Fibroblast of skin of right quadriceps (primary cell): Measurements from ENCODE around the gene SDHAF2.
"Not testable (repeated sequence)": the region's sequence is repeated elsewhere in the genome, so short reads cannot be mapped to it uniquely, and the experiment has no call there.

Source experiments
- DNase-seq: peaks from one replicate; pipeline ENCODE4 v3.0.0-alpha.2; 2013

The SDHAF2 gene

DNA sequence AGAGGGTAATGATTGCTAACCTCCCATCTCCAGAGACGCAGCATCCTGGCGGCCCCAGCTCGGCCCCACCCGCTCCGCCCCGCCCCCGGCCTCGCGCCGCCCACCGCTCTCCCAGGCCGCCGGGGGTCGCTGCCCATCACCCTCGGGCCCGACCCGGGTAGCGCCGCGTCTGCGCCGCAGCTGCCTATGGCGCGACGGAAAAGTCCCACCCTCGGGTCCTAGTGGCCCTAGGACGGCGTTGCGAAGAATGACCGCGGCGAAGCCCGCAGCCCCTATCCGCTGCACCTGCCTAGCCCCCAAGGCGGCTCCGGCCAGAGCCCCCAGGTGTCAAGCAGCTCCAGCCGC lies 606 bp upstream of the SDHAF2 start:
- DNase-seq, result peak; percentile 52

DNA sequence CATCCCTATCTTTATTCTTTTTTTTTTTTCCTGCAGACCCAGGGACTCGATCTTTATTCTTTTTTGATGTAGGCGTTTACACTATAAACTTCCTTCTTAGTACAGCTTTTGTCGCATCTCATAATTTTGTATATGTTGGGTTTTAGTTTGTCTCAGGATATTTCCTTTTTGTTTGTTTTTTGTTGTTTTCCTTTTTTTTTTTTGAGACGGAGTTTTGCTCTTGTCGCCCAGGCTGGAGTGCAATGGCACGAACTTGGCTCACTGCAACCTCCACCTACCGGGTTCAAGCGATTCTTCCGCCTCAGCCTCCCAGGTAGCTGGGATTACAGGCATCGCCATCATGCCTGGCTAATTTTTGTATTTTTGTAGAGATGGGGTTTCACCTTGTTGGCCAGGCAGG lies 915 bp downstream of the SDHAF2 start:
- DNase-seq, result not testable (repeated sequence)

DNA sequence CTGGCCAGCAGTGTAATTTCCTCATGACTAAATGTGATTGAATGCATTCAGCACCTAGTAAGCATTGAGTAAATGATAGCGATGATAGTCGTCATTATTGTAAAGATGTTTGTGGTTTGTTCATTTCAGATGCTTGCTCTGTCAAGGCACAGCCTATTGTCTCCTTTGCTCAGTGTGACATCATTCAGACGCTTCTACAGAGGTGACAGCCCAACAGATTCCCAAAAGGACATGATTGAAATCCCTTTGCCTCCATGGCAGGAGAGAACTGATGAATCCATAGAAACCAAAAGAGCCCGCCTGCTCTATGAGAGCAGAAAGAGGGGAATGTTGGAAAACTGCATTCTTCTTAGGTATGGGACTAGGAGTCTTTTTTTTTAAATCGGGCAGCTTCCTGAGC lies 7.6 kb downstream of the SDHAF2 start:
- no peak for DNase-seq

DNA sequence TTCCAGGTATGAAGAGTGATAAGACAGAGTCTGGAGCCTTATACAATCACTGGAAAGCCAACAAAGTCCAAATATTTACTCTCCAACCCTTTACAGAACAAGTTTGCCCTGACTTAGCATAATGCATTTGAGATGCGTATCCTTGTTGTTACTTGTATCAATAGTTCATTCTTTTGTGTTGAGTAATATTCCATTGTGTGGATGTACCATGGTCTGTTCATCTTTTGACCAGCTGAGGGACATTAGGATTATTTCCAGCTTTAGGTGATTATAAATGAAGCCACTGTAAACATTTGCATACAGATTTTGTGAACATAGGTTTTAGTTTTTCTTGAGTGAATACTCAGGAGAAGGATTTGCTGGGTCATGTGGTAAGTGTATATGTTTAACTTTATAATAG lies 9.7 kb downstream of the SDHAF2 start:
- DNase-seq, result no peak

DNA sequence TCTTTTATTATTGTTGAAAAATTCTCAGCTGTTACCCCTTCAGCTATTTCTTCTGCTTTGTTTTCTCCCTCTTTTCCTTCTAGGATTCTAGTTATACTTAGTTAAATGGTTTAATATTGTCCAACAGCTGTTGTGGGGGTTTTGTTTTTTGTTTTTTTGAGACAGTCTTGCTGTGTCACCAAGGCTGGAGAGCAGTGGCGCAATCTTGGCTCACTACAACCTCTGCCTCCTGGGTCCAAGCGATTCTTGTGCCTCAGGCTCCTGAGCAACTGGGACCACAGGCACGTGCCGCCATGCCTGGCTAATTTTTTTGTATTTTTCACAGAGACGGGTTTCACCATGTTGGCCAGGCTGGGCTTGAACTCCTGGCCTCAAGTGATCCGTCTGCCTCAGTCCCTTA lies 12.7 kb downstream of the SDHAF2 start:
- DNase-seq, result no peak

DNA sequence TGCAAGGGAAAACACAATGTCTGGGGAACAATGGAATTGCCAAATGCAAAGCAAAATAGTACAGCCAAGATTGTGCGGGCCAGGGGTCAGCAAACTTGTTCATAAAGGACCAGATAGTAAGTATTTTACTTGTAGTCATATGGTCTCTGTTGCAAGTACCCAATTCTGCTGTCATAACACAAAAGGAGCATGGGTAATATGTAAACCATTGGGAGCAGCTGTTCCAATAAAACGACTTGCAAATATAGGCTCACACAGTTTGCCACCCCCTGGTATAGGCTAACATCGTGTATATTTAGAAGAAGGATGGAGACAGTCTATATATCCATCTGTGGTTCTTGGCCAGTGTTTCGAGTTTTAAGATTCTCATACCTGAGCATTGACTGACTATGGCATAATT lies 15.6 kb downstream of the SDHAF2 start:
- no peak for DNase-seq

DNA sequence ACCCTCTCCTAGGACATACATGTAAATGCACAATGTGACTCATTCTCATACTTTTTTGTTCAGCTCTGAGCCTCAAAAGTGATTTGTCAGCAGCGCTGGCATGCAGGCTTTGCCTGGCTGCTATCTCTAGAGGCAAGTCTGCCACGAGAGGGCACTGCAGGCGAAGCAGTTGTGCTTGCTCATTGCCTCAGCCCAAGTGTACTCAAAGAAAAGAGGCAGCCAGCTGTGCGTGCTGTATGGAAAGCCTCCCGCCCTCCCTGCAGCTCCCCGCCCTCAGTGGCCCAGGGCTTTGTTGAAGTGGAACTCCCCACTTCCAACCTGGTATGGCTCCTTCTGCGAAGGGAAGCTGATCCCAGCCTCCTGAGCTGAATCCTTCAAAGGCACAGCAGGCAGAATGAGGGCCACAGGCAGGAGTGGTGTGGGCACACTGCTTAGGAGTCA lies 16.3 kb downstream of the SDHAF2 start:
- DNase-seq, result peak; percentile 91

DNA sequence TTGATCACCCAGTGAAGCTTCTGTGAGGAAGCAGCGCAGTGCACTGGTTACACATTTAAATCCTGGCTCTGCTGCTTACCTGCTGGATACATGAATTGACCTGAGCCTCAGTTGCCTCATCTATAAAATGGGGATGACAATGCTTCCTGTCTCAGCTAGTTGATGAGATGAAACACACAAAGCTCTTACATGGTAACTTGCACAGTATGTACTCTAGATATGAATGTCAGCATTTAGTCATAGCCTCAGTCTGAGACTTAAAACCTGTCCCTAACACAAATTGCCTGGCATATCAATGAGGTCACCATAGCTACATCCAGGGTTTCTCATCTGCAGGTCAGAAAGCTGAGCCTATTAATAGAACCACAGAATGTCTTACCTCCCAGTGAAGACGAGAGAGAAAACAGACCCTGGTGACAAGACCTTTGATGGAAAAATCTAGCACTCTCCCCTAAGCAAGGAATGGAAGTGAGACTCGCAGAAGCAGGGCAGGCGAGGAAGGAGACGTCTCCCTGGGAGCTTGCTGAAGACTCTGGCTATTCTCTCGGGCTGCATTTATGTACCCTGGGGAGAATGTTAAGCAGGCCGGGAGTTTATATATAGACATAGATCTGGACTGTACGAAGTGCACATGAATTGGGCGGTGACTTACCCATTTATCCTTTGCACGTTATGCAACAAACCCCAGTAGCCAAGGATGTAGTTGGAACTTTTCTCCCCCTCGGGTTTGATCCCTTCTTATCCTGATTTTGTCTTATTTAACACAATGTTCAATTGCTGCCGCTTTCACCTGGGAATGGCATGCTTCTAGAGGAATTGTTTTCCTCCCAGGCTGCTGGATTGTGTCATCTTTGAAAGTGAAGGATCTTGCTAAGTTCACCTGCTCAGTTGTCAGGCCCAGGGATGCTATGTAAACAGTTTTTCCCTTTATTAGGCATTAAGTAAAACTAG lies 18.0 kb downstream of the SDHAF2 start:
- DNase-seq, result no peak

DNA sequence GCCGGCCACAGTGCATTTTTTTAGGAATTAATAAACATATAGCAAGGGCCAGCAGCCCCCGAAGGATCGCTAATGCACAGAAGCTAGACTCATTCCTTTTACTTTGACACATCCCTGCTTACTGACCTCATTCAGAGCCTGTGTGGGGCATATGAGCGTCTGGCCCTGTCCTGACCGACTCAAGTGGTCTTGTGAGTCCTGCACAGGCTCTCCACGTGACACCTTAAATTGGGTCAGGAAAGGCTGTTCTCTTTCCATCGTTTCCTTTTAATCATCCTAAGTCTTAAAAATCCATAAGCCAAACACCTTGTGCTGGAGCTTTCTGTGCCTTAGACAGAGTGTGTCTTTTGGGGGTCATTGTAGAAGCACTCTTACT lies 18.6 kb downstream of the SDHAF2 start:
- DNase-seq, result no peak

DNA sequence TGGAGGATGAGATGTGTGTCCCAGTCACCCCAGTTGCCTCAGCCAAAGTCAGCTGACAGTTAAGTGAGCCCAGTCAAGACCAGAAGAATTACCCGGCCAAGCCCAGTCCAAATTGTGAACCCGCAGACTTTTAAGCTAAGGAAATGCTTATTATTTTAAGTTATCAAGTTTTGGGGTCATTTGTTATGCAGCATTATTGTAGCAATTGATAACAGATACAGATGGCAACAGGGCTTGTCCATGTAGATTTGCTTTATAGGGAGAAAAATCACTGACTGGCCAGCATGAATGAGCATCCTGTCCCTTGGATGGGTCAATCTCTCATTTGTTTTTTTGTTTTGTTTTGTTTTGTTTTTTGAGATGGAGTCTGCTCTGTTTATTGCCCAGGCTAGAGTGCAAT lies 22.9 kb downstream of the SDHAF2 start:
- no peak for DNase-seq

DNA sequence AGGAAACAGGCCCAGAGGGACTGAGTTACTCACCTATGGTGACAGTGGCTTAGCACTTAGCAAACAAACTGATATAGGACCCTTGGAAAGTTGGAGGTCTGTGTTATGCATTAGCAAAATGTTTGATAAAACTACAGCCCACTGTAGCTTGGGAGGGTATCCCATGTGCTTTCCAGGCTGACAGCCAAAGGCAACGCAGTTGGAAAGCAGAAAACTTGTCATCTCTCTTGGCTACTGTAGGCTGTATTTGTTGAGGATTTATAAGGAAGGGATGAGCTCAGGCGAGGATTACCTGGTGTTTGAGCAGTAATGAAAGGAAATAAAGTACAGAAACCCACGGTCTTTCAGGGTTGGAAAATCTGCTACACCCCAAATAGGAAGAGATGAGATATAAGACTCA lies 23.8 kb downstream of the SDHAF2 start:
- no peak for DNase-seq

DNA sequence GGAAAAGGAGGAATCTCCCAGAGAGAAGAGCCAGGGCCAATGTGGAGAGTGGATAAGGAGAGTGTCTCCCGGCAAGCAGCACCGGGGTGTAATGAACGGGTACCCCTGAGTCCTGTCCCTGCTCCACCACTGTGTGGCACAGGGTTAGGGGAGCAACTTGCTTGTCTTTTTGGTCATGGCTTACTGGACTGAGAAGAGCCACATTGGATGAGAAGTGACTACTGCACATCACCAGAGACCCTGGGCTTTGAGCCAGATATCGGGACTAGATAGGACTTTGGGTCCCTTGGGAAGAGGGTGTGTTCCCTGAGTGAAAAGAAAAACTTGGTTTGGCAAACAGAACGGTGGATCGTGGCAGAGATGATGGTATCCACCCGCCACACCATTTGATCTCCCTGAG lies 24.6 kb downstream of the SDHAF2 start:
- DNase-seq, result no peak

DNA sequence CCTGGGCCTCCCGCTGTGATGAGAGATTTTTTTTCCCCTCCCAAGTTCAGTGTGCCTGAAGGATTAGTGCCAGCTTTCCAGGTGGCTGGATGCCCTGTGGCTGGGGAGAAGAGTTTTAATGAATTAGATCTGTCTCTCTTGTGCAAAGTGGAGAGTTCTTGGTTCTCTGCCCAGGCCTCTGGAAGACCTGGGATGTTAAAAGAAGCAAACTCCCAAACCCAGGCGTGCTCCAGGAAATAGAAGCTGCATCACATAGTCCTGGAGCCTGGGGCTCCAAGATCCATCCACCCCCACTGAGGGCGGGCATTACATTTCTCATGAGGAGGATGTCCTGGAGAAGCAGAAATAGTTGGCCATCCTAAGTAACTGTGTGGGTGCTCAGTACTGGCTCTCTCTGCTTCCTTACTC lies 30.6 kb downstream of the SDHAF2 start:
- DNase-seq, result peak; percentile 15

DNA sequence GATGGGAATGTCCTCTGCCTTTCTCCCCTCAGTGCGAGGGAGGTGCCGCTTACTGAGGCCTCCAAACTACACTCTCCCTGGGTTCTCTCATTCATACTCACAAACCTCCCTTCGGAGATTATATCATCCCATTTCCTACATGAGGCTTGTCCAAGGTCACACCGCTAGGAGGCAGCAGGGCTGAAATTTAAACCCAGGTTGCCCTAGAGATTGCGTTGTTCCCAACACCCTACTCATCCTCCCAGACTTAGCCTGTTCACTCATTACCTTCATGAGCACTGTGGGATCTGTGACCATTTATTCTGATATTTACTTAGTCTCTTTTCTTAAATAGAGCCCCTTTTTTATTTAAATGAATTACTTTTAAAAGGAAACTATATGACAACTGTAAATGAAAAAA lies 31.1 kb downstream of the SDHAF2 start:
- no peak for DNase-seq

DNA sequence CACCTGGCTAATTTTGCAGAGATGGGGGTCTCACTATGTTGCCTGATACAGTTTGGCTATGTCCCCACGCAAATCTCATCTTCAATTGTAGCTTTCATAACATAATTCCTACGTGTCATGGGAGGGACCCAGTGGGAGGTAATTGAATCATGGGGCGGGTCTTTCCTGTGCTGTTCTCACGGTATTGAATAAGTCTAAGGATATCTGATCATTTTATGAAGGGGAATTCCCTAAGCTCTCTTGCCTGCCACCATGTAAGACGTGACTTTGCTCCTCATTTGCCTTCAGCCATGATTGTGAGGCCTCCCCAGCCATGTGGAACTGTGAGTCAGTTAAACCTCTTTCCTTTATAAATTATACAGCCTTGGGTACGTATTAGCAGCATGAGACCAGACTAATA lies 37.7 kb downstream of the SDHAF2 start:
- DNase-seq, result not testable (repeated sequence)

DNA sequence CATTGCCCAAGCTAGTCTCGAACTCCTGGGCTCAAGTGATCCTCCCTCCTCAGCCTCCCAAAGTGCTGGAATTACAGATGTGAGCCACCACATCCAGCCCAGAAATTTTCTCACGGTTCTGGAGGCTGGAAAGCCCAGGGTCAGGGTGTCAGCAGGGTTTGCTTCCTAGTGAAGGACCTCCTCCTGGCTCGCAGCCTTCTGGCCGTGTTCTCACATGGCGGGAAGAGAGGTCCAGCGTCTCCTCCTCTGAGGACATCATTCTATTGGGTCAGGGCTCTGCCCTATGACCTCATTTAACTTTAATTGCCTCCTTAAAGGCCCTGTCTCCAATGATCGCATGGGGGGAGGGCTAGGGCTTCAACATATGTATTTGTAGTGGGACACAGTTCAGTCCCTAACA lies 38.1 kb downstream of the SDHAF2 start:
- DNase-seq, result no peak

DNA sequence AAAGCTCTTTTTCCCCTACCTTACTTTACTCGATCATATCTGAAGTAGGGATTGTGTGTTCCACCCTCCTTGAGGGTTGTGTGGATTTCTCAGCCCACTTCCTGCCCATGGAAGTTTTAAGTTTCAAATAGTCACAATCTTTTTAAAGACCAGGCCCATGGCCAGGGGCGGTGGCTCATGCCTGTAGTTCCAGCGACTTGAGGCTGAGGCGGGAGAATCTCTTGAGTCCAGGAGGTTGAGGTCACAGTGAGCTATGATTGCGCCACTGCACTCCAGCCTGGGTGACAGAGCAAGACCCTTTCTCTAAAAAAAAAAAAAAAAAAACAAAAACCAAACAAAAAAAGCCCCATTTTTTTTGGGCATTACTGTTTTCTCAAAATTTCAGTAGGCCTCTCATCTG lies 42.4 kb downstream of the SDHAF2 start:
- no peak for DNase-seq

DNA sequence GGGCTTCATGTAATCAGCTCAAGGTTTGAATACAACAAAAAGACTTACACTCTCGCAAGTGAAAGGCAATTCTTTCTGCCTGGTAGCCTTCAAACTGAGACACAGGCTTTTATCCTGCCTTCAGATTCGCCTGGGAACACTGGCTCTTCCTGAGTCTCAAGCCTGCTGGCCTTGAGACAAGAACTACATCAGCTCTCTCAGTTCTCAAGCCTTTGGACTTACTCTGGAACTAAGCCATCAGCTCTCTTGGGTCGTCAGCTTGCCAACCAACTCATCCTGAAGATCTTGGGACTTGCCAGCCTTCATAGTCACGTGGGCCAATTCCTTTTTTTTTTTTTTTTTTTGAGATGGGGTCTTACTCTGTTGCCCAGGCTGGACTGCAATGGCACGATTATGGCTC lies 42.9 kb downstream of the SDHAF2 start:
- DNase-seq, result peak; percentile 18

DNA sequence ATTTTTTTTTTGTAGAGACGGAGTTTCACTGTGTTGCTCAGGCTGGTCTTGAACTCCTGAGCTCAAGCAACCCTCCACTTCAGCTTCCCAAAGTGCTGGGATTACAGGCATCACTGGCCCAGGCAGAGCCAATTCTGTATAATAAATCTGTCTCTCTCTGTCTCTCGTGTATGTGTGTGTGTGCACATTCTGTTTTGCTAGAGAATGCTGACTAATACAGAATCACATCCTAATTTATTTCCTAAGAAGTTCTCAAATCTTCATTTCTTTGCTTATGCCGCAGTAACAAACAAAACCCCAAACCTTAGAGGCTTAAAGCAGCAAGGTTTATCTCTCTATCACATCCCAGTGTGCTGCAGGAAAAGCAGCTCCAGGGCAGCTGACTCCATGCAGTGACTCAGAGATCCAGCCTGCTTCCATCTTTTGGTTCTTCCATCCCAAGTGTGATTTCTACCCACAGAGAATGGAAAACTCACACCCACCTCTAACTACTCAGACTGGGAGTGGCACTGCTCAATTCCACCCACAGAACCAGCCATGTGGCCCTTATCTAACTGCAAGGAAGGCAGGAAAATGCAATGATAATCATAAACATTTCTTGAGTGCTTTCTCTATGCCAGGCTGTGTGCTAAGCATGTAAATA lies 43.6 kb downstream of the SDHAF2 start:
- no peak for DNase-seq

DNA sequence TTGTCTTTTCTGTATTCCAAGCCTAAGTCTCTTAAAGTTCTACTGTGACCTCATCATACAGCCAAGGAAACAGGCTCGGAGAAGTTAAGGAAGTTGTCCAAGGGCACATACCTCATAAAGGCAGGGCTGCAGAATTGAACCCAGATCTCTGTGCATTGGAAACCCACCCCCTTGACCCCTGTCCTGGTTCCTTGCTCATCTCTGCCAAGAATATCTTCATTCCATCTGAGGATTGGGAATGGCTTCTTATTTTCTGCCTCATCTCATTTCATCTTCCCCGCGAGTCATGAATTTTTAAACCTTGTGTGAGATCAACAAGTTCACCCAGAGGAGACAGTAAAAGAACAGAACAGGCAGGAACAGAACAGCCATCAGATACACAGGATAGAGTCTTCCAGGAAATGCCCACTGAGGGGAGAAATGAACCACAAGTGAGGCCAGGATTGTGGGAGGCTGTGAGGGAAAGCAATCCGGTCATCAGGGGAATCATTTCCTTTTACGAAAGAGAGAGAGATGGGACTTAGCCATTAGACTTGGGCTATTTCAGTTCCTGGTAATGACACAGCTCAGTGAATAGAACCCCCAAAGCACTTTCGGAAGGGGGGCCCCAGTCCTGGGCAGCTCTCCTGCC lies 44.2 kb downstream of the SDHAF2 start:
- no peak for DNase-seq

DNA sequence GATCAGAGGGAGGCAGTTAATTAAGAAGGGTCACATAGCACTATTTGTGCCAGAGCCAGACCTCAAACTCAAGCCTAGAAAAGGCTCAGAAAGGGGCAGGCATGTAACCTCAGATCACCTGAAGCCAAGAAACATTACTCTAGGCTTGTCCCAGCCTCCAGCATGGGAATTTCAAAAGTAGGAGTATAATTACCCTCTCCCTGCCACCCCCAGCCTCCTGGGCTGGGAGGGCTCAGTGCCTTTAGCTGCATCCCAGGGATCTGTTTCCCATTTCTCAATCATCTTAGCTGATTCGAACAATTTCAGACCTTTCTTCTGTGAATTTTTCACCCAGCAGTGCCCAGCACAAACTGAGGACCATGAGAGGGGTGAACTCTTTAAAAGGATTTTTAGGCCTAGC lies 45.5 kb downstream of the SDHAF2 start:
- no peak for DNase-seq

DNA sequence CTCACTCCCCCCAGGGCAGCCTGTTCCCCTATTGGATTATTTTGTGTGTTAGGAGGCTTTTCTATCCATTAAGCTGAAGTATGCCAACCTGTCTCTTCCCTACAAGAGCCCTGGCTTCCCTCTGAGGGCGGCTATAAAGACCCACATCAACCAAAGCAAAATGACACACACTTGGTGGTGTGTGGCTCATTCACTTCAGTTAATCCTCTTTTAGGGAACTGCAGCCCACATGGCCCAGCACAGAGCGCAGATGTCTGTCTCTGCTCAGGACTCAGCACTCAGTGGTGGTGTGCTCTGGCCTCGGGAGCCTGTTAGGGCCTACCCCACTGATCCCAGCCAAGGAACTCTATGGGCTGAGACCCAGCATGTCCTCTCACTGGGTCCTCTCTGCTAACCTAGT lies 46.4 kb downstream of the SDHAF2 start:
- no peak for DNase-seq

DNA sequence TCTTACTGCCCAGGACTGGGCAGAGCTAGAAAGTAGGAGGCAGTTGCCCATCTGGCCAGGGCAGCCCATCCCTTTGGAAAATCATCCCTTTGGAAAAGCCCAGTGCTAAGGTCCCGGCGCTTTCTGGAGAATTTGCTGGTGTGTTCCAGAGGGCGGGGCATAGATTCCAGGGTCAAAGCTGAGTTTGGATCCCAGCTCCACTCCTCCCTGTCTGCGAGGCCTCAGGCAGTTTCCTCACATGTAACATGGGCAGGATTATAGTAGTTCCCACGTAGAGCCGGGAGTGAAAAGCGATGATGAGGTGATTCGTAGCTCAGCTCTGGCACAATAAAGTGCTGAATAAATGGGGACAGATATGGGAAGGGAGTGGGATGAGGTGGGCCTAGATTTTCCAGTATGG lies 47.2 kb downstream of the SDHAF2 start:
- no peak for DNase-seq

DNA sequence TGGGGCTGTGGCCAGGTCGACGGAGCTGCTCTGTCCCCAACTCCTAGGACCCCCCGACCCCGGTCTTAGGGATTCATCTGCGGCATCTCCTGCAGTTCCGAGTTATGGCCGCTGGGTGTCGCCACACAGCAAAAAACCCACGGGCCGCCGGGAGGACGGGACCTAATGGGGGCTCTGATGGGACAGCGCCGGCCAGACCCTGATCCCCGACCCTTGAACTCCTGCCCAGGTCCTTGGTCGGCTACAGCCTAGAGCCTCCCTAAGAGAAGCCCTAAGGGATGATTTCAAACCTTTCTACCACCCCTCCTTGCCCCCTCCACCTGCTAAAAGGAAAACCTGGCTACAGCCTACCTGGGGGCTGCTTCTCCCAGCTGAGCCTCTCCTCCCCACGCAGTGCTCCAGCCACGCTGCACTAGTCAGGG lies 47.8 kb downstream of the SDHAF2 start:
- no peak for DNase-seq
